Suprapubic skin (tissue), 3 donors: ENCODE results near the gene NME7.

ENCODE experiments used
- CTCF ChIP-seq, 2 donors: fragments of 200-600 bp in 1 of 2; fragments of 450-650 bp in 1 of 2; sonication (generic) in 1 of 2; IDR thresholded peaks; one replicate each; pipeline ENCODE4 v1.5.1; 2016 to 2019; ENCODE audit warnings: antibody characterized with exemption in 2 of 2, mild to moderate bottlenecking in 1 of 2, moderate library complexity in 1 of 2
- EP300 ChIP-seq: sonication (generic); formaldehyde crosslinking; IDR thresholded peaks from one replicate; pipeline ENCODE4 v1.6.1; 2017; ENCODE audit warnings: antibody characterized with exemption
- POLR2A ChIP-seq, 2 donors: fragments of 450-650 bp; IDR thresholded peaks; one replicate each; pipeline ENCODE4 v1.6.1; 2017; ENCODE audit warnings: antibody characterized with exemption in 2 of 2, mild to moderate bottlenecking in 2 of 2, moderate library complexity in 2 of 2

- no peak for TF ChIP-seq CTCF (IDR thresholded peaks at IDR 0.05)
- no peak for TF ChIP-seq POLR2A (IDR thresholded peaks at IDR 0.05)
- no peak for TF ChIP-seq EP300
Observed at GRCh38 chr1:169155675-169156074, 211.9 kb downstream of the NME7 start.
